OCI-LY1 (cell line): ENCODE data around the gene ITGA1.

Source experiments
- H2AFZ ChIP-seq: fragments of 200-600 bp; sonication (generic), shearing (Covaris generic); 2 replicates; pipeline ENCODE4 v1.6.0; 2014; ENCODE audit warnings: antibody characterized with exemption, mild to moderate bottlenecking, low read length
- H3F3A ChIP-seq: fragments of 200-600 bp; sonication (generic), shearing (Covaris generic); 2 replicates; pipeline ENCODE4 v1.6.0; 2014; ENCODE audit warnings: mild to moderate bottlenecking, antibody characterized with exemption, low read length, moderate library complexity; ENCODE audit not compliant: insufficient read depth
- H3K27ac ChIP-seq: fragments of 200-600 bp; sonication (generic); 2 replicates; pipeline ENCODE4 v1.5.1; 2014; ENCODE audit warnings: low read length, mixed run types, mild to moderate bottlenecking, low read depth; ENCODE audit not compliant: poor library complexity, severe bottlenecking
- H3K27me3 ChIP-seq: fragments of 200-600 bp; sonication (generic); 2 replicates; pipeline ENCODE4 v1.6.0; 2014; ENCODE audit warnings: antibody characterized with exemption, mild to moderate bottlenecking, low read length, moderate library complexity; ENCODE audit not compliant: insufficient read depth
- H3K36me3 ChIP-seq: fragments of 200-600 bp; sonication (generic); 2 replicates; pipeline ENCODE4 v1.6.1; 2014; ENCODE audit warnings: mild to moderate bottlenecking, antibody characterized with exemption, low read length, moderate library complexity, mixed read lengths; ENCODE audit not compliant: insufficient read depth
- H3K4me1 ChIP-seq: fragments of 200-600 bp; sonication (generic); 2 replicates; pipeline ENCODE4 v1.5.1; 2014; ENCODE audit warnings: mild to moderate bottlenecking, low read length, moderate library complexity; ENCODE audit not compliant: insufficient read depth, severe bottlenecking
- H3K4me2 ChIP-seq: fragments of 200-600 bp; sonication (generic), shearing (Covaris generic); 2 replicates; pipeline ENCODE4 v1.6.1; 2014; ENCODE audit warnings: low read length
- H3K4me3 ChIP-seq: fragments of 200-600 bp; sonication (generic); 2 replicates; pipeline ENCODE4 v1.5.1; 2014; ENCODE audit warnings: low read length, low read depth, mild to moderate bottlenecking, mixed read lengths; ENCODE audit not compliant: poor library complexity, severe bottlenecking
- H3K79me2 ChIP-seq: fragments of 200-600 bp; shearing (Covaris generic); 2 replicates; pipeline ENCODE4 v1.6.1; 2016; ENCODE audit warnings: mixed run types, low read length, mixed read lengths; ENCODE audit not compliant: insufficient read depth
- H3K9ac ChIP-seq: fragments of 200-600 bp; sonication (generic), shearing (Covaris generic); 2 replicates; pipeline ENCODE4 v1.6.1; 2014; ENCODE audit warnings: mild to moderate bottlenecking, low read length, mixed read lengths
- H3K9me2 ChIP-seq: fragments of 200-600 bp; sonication (generic), shearing (Covaris generic); 2 replicates; pipeline ENCODE4 v1.6.1; 2014; ENCODE audit warnings: low read depth, mild to moderate bottlenecking, low read length, mixed read lengths
- H3K9me3 ChIP-seq: fragments of 200-600 bp; shearing (Covaris generic); 2 replicates; pipeline ENCODE4 v1.6.1; 2014; ENCODE audit warnings: low read length, mixed read lengths
- H4K20me1 ChIP-seq: fragments of 200-600 bp; sonication (generic), shearing (Covaris generic); 2 replicates; pipeline ENCODE4 v1.6.0; 2016; ENCODE audit warnings: mild to moderate bottlenecking, low read length; ENCODE audit not compliant: insufficient read depth
- CTCF ChIP-seq: fragments of 200-600 bp; sonication (generic), shearing (Covaris generic); IDR thresholded peaks from 2 replicates; pipeline ENCODE4 v1.5.1; 2017; ENCODE audit warnings: mild to moderate bottlenecking, antibody characterized with exemption, low read length, moderate library complexity, mixed read lengths
- EZH2 ChIP-seq: fragments of 200-600 bp; sonication (generic), shearing (Covaris generic); IDR thresholded peaks from 2 replicates; pipeline ENCODE4 v1.8.0; 2017; ENCODE audit warnings: borderline replicate concordance, mixed run types, mild to moderate bottlenecking, antibody characterized with exemption, low read length, moderate library complexity, mixed read lengths

Gene ITGA1

GRCh38 chr5:52831786-52832511, 44.2 kb downstream of the ITGA1 start:
- H4K20me1 ChIP-seq = no peaks in the 10 kb centered on the region
- H3K36me3 ChIP-seq = no peaks in the 10 kb centered on the region
- no peaks in the 10 kb centered on the region for H3K9me3 ChIP-seq
- no peaks in the 10 kb centered on the region for H3K27me3 ChIP-seq
- H3F3A ChIP-seq = no peaks in the 10 kb centered on the region
- no peak overlapping the region for H2AFZ ChIP-seq
- H3K27ac ChIP-seq = no peak overlapping the region
- H3K9ac ChIP-seq = no peak overlapping the region
- no peaks in the 10 kb centered on the region for H3K79me2 ChIP-seq
- H3K4me3 ChIP-seq = no peak overlapping the region
- no peaks in the 10 kb centered on the region for H3K4me1 ChIP-seq
- TF ChIP-seq EZH2 (no peak), CTCF (no peak)
- no peak overlapping the region for H3K4me2 ChIP-seq
- H3K9me2 ChIP-seq = no peaks in the 10 kb centered on the region

DNA sequence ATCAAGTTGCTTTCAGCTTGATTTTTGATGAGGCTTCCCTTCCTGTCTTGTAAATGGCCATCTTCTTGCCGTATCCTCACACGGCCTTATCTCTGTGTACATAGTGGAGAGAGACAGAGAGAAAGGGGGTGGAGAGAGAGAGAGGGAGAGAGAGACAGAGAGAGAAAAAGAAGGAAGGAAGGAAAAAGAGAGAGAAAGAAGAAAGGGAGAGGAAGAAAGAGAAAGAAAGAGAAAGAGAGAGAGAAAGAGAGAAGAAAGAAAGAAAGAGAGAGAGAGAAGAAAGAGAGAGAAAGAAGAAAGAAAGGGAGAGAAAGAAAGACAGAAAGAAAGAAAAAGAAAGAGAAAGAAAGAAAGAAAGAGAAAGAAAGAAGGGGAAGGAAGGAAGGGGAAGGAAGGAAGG, 46.6 kb downstream of the ITGA1 start:
- no peak for TF ChIP-seq CTCF
- no peak for TF ChIP-seq EZH2

GRCh38 chr5:52837068-52837467, 49.4 kb downstream of the ITGA1 start:
- TF ChIP-seq EZH2 (no peak), CTCF (no peak)
- Histone ChIP-seq H3K4me3 (no peak overlapping the region), H2AFZ (no peak overlapping the region), H3K36me3 (no peaks in the 10 kb centered on the region), H4K20me1 (no peaks in the 10 kb centered on the region), H3K4me2 (no peak overlapping the region), H3K79me2 (no peaks in the 10 kb centered on the region), H3K9me3 (no peaks in the 10 kb centered on the region), H3K9me2 (no peaks in the 10 kb centered on the region), H3K27me3 (no peaks in the 10 kb centered on the region), H3K27ac (no peak overlapping the region), H3K4me1 (no peaks in the 10 kb centered on the region), H3K9ac (no peak overlapping the region), H3F3A (no peaks in the 10 kb centered on the region)

More for the DNA sequence above, 46.6 kb downstream of the ITGA1 start:
- H3K27ac ChIP-seq = no peak overlapping the region
- H3K79me2 ChIP-seq = no peaks in the 10 kb centered on the region
- H2AFZ ChIP-seq = no peak overlapping the region
- H3K9ac ChIP-seq = no peak overlapping the region
- no peak overlapping the region for H3K4me2 ChIP-seq
- no peaks in the 10 kb centered on the region for H3K4me1 ChIP-seq
- H3K36me3 ChIP-seq = no peaks in the 10 kb centered on the region
- no peaks in the 10 kb centered on the region for H3F3A ChIP-seq
- H4K20me1 ChIP-seq = no peaks in the 10 kb centered on the region
- H3K4me3 ChIP-seq = no peak overlapping the region
- no peaks in the 10 kb centered on the region for H3K27me3 ChIP-seq
- H3K9me2 ChIP-seq = no peaks in the 10 kb centered on the region
- no peaks in the 10 kb centered on the region for H3K9me3 ChIP-seq
